Measurements from ENCODE around the gene CLDN19. TPM values are rescaled to one million over a fixed set of nuclear protein-coding genes. Genes with fewer than 3 reads are reported as not detected.
A peak's percentile ranks its signal among the peaks of the same experiment; 100 is the strongest.

The CLDN19 gene, protein sequence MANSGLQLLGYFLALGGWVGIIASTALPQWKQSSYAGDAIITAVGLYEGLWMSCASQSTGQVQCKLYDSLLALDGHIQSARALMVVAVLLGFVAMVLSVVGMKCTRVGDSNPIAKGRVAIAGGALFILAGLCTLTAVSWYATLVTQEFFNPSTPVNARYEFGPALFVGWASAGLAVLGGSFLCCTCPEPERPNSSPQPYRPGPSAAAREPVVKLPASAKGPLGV
- total RNA-seq: not detected in 2 replicates

DNA sequence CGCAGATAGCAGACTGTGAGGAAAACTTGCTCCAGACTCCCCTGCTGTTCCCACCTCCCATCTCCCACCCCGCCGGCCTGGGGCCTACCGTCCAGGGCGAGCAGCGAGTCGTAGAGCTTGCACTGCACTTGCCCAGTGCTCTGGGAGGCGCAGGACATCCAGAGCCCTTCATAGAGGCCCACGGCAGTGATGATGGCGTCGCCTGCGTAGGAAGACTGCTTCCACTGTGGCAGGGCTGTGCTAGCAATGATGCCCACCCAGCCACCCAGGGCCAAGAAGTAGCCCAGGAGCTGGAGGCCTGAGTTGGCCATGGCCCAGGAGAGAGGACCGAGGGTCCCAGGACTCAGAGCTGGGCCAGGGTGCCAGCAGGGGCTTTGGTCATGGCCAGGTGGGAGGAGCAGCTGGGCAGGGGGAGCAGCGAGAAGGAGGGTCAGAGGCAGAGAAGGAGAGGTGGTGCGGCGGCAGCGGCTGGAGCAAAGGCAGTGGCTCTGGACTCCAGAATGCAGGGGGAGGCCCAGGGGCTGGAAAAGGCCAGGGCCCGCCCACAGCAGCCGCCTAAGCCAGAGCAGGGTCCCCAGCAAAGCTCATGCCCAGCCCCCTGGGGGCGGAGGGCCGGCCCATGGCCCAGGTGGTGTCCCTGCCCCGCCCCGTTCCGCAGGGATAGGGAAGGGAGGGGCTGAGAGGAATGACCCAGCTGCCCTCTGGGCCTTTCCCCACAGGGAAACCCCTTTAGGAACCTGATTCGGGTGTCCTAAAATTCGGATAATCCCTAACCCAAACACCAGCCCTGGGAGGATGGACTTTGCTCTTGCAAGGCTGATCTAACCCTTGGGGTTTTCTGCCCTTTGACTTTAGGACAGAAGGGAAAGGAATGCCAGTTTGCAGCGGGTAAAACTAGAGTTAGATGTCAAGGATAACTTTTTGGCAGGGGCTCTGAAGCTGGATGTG is at the start of gene CLDN19:
Gene CLDN19 (minus strand): TSS at position 484 of the 948 bp plus-strand sequence. CDS start 173 bp downstream, at position 311.
- TF ChIP-seq, protein P1, sequence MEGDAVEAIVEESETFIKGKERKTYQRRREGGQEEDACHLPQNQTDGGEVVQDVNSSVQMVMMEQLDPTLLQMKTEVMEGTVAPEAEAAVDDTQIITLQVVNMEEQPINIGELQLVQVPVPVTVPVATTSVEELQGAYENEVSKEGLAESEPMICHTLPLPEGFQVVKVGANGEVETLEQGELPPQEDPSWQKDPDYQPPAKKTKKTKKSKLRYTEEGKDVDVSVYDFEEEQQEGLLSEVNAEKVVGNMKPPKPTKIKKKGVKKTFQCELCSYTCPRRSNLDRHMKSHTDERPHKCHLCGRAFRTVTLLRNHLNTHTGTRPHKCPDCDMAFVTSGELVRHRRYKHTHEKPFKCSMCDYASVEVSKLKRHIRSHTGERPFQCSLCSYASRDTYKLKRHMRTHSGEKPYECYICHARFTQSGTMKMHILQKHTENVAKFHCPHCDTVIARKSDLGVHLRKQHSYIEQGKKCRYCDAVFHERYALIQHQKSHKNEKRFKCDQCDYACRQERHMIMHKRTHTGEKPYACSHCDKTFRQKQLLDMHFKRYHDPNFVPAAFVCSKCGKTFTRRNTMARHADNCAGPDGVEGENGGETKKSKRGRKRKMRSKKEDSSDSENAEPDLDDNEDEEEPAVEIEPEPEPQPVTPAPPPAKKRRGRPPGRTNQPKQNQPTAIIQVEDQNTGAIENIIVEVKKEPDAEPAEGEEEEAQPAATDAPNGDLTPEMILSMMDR (IDR thresholded peaks at IDR 0.05; ENCODE audit: insufficient read depth, low read length, severe bottlenecking): no peak
- FAIRE-seq (no peak), DNase-seq (ENCODE audit: low read depth) (no peak)
- H3K4me3 ChIP-seq (ENCODE audit: low read depth, low read length): no peak within 1 kb of the TSS
- no peaks in the 10 kb centered on the region for H3K36me3 ChIP-seq (ENCODE audit: control insufficient read depth, insufficient read depth, low read length)
- no peaks in the 10 kb centered on the region for H3K27me3 ChIP-seq (ENCODE audit: control insufficient read depth, insufficient read depth, low read length)

DNA sequence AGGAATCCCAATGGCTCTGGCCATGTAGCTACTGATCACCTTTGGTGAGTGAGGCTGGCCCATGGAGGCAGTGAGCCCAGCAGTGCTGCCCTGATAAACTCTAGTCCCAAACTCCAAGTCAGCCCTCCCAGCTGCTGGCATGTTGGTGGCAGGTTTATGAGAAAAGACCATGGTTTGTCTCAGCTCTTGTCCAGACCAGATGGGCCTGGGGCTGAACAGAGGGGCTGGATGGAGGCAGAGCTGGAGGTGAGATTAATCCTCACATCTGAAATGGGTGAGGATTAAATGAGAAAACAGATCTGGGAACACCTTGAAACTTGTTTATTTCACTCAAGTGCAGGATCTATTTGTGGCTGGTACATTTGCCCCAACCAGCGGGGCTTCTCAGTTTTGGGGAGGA is 48.0 kb upstream of the CLDN19 start:
- DNase-seq (ENCODE audit: low read depth) (no peak), FAIRE-seq (no peak)
- Histone ChIP-seq H3K4me3 (ENCODE audit: low read depth, low read length) (no peak overlapping the region), H3K36me3 (ENCODE audit: control insufficient read depth, insufficient read depth, low read length) (no peaks in the 10 kb centered on the region), H3K27me3 (ENCODE audit: control insufficient read depth, insufficient read depth, low read length) (no peaks in the 10 kb centered on the region)
- TF ChIP-seq, protein P1 (IDR thresholded peaks at IDR 0.05; ENCODE audit: insufficient read depth, low read length, severe bottlenecking): no peak

DNA sequence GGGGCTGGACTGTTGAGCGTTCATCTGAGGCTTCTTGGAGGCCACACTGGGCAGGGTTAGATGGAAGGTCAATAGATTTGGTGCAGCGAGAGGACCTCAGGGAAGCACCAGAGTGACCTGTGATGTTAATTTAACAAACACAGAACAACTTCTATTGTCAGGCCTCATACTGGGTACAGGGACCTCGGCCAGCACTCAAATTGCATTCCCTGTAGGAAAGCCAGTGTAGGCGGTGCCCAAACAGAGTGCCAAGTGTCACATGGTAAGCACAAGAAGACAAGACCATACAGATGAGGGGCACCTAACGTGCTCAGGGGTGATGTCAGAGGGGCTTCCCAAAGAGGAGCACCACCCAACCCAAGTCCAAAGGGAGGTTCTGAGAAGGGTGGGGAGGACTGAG is 46.1 kb upstream of the CLDN19 start:
- H3K36me3 ChIP-seq (ENCODE audit: control insufficient read depth, insufficient read depth, low read length): no peaks in the 10 kb centered on the region
- TF ChIP-seq, protein P1 (IDR thresholded peaks at IDR 0.05; ENCODE audit: insufficient read depth, low read length, severe bottlenecking): no peak
- no peaks in the 10 kb centered on the region for H3K27me3 ChIP-seq (ENCODE audit: control insufficient read depth, insufficient read depth, low read length)
- no peak for DNase-seq (ENCODE audit: low read depth)
- no peak for FAIRE-seq
- no peak overlapping the region for H3K4me3 ChIP-seq (ENCODE audit: low read depth, low read length)

DNA sequence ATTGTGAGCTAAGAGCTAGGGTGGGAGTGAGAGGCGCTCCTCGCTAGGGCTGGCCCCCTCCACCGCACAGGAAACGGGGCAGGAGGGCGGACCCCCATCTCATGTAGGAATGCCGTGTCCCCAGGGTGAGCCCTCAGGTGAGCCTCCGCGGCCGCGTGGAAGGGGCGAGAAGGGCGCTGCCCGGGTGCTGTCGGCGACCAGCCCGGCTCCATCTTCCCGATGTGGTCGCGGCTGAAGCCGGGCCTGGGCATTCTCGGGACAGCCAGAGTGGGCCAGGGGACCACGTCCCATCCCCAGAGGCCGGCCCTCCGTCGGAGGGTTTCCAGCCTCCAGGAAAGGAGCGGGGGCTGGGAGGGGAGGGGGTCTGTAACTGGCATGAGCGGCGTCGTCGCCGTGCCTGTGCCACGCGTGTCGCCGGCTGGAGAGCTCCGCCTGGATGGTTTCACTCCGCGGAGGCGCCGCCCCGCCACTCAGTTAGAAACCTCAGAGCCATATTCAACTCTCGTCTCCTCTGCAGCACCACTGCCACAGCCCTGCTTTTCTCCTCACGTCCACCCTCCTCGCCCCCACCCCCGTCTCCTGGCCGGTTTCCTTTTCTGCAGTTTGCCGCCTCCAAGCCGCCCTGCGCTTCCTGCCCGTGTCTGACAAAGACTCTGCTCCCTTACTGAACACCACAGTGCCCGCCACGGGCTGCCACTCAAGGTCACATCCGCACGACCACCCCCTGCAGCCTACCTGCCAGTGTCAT is 45.1 kb upstream of the CLDN19 start, which contains the start of gene TMEM269:
Gene TMEM269 (plus strand): TSS at position 46 of the 748 bp plus-strand sequence. CDS start 4,903 bp downstream, outside the sequence.
- TF ChIP-seq, protein P1 (IDR thresholded peaks at IDR 0.05; ENCODE audit: insufficient read depth, low read length, severe bottlenecking): no peak
- Histone ChIP-seq H3K27me3 (ENCODE audit: control insufficient read depth, insufficient read depth, low read length) (no peaks in the 10 kb centered on the region), H3K36me3 (ENCODE audit: control insufficient read depth, insufficient read depth, low read length) (no peaks in the 10 kb centered on the region), H3K4me3 (ENCODE audit: low read depth, low read length) (peak within 1 kb of the TSS; percentile 21)
- no peak for FAIRE-seq
- no peak for DNase-seq (ENCODE audit: low read depth)

DNA sequence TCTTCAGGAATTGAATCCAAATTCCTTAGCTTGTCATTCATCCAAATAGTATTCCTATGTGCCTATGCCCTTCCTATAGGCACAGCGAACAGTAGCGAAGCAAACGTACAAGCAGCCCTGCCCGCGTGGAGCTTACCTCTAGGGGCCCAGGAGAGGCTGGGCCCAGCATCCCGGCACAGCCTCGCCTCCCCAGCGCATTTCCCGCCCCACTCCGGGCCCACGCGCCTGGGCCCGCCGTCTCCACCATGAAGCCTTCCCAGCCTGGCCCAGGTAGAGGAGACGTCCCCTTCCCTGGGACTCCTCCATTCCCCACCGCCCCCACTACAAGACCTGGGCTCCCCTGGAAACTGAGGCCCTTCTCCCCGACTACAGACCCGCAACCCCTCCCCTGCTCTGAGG is 44.5 kb upstream of the CLDN19 start:
- no peaks in the 10 kb centered on the region for H3K36me3 ChIP-seq (ENCODE audit: control insufficient read depth, insufficient read depth, low read length)
- H3K4me3 ChIP-seq (ENCODE audit: low read depth, low read length): no peak overlapping the region
- no peaks in the 10 kb centered on the region for H3K27me3 ChIP-seq (ENCODE audit: control insufficient read depth, insufficient read depth, low read length)
- FAIRE-seq: no peak
- no peak for DNase-seq (ENCODE audit: low read depth)
- TF ChIP-seq, protein P1 (IDR thresholded peaks at IDR 0.05; ENCODE audit: insufficient read depth, low read length, severe bottlenecking): no peak
